ENCODE measurements around the gene LTK.

DNA sequence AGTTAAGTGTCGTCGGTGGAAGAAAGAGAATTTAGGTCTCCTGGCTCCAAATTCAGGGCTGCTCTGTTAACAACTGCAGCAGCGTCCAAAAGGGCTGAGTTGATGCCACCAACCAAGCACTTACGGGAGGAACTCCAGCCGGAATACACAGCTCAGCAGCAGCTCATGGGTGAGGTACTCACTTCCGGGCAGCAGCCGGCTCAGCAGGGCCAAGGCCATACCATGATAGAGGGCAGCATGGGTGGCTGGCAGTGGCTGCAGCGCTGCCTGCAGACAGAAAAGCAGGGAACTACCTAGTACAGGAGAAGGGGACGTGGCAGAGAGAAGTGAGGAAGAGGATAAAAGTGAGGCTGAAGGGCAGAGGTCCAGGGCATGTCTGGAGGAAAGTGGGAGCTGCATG, 8.0 kb upstream of the LTK start:
- no peak for TF ChIP-seq POLR2AphosphoS5 (IDR thresholded peaks at IDR 0.05; ENCODE audit: low read depth, low read length)
- TF ChIP-seq TAF1 (IDR thresholded peaks at IDR 0.05; ENCODE audit: low read depth, low read length): no peak
- no peak for TF ChIP-seq POLR2A (IDR thresholded peaks at IDR 0.05; ENCODE audit: low read depth, low read length)

All from GM12891 (cell line).